ENCODE measurements around the gene C9orf152.

C9orf152 gene

DNA sequence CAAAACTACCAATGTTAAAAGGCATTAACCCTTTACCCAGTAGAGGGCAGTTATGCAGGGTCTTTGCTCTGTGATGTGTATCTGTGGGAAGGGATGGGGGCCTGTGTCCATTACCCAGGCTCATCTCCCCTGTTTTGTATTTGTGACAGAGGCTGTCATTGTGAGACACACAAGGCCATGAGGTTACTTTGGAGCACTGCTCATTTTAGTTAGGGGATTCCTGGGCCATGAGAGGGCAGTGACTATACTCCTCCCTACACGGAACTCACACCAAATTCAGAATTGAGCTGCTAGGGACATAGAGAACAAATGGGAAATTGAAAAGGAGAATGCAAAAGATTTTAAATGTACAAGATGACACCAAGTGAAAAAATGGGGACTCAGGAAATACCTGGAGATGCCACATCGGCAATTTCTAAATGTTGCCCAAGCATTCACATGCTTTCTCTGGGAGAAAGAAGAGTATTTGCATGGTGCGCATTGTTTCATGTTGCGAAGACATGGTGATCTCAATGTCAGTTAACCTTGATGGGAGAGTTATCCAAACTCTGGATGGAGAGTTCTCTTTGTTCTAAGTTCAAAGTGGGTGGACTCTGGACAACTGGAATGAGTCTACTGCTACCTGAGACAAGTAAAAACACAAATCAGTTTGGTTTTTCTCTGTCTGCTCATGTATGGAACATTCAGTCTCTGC, 32.5 kb downstream of the C9orf152 start:
- H3K27ac ChIP-seq, result no peak overlapping the region
- TF ChIP-seq, protein P1, sequence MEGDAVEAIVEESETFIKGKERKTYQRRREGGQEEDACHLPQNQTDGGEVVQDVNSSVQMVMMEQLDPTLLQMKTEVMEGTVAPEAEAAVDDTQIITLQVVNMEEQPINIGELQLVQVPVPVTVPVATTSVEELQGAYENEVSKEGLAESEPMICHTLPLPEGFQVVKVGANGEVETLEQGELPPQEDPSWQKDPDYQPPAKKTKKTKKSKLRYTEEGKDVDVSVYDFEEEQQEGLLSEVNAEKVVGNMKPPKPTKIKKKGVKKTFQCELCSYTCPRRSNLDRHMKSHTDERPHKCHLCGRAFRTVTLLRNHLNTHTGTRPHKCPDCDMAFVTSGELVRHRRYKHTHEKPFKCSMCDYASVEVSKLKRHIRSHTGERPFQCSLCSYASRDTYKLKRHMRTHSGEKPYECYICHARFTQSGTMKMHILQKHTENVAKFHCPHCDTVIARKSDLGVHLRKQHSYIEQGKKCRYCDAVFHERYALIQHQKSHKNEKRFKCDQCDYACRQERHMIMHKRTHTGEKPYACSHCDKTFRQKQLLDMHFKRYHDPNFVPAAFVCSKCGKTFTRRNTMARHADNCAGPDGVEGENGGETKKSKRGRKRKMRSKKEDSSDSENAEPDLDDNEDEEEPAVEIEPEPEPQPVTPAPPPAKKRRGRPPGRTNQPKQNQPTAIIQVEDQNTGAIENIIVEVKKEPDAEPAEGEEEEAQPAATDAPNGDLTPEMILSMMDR (conservative IDR thresholded peaks at IDR 0.05), result no peak

DNA sequence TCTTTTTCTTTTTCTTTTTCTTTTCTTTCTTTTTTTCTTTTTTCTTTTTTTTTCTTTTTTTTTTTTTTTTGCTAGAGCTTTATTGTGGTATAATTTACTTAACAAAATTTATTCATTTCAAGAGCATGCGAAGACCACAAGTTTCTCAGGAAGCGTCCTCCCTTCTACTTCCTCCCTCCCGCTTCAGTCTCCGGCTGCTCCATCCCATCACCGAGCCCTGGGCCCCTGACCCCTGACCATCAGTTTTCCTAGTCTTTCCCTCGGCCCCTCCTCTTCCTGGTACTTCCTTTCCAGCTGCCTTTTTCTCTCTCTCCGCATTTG, 34.7 kb downstream of the C9orf152 start:
- no peak overlapping the region for H3K27ac ChIP-seq
- TF ChIP-seq, protein P1 (conservative IDR thresholded peaks at IDR 0.05), result no peak

DNA sequence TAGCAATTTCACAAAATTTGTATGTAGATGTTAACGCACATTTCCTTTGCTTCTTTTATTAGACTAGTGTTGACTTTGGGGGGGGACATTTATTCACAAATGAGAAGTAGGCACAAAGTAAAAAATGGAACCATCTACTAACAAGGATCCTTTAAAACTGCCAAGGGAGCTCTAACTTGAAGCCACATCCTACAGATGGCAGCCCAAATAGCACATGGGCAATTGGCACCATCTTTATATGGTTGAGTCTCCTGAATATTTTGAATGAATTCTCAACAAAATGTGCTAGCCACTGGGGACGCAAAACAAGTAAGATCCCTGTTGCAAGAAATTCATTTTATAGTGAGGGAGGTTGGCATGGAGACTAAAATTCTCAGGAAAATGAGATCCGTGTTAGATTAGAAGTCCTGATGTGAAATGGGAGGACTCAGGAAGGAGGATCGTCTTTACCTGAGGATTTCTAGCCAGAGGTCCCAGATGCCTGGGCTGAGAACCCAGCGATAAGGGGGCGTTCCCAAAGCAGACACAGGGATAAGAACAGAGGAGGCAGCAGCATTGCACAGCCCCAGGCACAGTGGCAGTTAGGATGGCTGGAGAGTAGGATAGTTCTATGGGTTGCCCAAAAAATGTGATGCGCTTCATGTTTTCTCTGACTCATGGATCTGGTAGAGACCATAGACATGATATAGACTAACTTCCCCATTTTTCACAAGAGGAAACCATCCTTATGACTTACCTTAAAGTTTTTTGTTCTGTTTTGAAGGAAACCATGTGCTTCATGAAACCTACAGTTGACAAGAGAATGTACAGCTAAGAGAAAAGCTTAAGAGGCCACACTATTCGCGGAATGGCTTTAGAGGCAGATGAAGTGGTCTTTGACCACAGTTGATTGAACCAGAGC, 37.4 kb downstream of the C9orf152 start:
- TF ChIP-seq, protein P1 (conservative IDR thresholded peaks at IDR 0.05), result no peak
- no peak overlapping the region for H3K27ac ChIP-seq

DNA sequence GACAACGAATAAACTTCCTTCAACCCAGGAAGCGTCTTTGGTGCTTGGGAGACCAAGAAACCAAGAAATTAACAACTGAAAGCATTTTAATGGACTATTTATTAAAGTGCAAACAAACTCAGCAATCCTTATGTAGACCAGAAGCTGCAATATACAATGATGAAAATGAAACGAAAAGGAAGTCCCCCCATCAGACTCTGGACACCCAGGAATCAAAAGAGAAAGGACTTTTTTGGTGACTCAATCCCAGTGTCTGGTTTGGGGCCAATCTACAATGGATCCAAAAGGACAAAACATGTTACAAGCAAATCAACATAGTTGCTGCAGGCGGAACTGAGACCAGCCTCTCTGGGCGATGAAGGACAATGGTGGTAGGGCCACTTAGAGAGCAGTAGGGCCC, 39.5 kb downstream of the C9orf152 start:
- TF ChIP-seq, protein P1 (conservative IDR thresholded peaks at IDR 0.05), result no peak
- H3K27ac ChIP-seq, result no peak overlapping the region

DNA sequence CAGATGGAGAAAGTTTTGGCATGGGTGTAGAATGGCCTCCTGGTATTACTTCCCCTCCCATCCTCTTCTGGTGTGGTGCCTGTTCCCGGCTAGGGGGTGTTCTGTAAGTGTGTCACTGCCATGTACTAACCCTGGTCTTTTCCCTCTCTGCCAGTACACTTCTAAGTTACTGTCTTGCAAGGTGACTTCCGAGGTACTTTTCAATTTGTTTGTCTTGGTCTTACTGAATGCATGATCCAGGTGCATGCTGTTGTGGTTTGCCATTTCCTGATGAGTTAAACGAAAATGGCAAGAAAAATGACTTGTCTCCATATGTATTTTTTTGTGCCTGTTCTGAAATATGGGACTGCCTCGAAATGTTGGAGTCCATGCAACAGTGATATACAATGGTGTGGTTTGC, 46.0 kb downstream of the C9orf152 start:
- TF ChIP-seq, protein P1 (conservative IDR thresholded peaks at IDR 0.05), result no peak
- no peak overlapping the region for H3K27ac ChIP-seq

DNA sequence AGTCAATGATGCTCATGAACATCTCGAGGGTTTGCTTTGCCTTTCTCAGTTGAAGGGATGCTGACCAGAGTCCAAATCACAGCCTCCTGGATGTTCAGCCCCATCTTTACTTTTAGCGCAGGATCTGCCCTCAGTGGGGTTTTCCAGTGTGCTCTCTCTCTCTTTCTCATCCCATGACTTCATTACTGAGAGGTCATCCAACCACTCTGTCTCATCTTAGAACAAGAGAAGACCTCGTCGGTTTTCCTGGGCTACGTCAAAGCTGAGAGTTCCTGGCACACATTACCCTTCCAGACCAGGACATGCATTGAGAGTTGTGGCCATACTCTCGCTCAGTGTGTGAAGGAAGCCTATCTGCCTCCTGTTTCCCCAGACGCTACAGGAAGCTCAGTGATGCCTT, 47.3 kb downstream of the C9orf152 start:
- H3K27ac ChIP-seq, result no peak overlapping the region
- TF ChIP-seq, protein P1 (conservative IDR thresholded peaks at IDR 0.05), result no peak

DNA sequence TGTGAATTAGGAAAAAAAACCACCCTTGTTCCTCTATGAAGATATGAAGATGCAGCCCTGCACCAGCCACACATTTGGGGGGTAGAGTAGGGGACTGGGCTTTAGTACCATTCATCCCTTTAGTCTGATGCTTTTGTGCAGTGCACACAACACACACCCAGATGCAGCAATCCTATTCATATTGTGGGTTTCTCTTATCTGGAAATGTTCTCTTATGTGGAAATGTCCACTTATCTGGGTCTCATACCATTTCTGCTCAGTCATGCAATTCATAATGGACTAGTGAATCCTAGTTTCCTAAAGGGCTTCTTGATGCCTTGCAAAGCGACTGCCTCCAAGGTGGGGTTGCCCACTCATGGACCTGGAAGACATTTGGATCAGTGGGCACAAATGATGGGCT, 47.8 kb downstream of the C9orf152 start:
- TF ChIP-seq, protein P1 (conservative IDR thresholded peaks at IDR 0.05), result no peak
- no peak overlapping the region for H3K27ac ChIP-seq

Data from VCaP (cell line).